GM21619 (cell line): ENCODE measurements around the gene FCHO2.

Experiments used
- ATAC-seq: cut with Tn5 transposase; IDR thresholded peaks from one replicate; pipeline ENCODE4 v1.9.1; 2021; ENCODE audit not compliant: unreplicated experiment

The FCHO2 gene

DNA sequence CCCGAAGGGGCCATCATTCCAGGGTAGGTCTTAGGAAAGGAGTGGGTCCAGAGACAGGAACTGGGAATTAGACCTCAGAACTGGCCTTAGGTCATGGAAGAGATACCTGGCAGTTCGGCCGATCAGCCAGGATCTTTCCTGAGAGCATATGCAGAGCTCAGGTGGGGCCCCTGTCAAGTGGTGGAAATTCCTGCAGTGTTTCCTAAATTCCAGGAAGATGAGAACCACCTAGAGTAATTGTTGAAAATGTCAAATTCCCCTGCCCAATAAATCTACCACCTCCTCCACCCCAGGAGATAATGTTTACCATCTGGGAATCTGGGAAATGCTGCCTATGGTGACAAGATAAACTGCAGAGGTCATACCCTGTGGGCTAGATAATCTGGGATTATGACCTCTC, 179.2 kb downstream of the FCHO2 start:
- no peak for ATAC-seq

DNA sequence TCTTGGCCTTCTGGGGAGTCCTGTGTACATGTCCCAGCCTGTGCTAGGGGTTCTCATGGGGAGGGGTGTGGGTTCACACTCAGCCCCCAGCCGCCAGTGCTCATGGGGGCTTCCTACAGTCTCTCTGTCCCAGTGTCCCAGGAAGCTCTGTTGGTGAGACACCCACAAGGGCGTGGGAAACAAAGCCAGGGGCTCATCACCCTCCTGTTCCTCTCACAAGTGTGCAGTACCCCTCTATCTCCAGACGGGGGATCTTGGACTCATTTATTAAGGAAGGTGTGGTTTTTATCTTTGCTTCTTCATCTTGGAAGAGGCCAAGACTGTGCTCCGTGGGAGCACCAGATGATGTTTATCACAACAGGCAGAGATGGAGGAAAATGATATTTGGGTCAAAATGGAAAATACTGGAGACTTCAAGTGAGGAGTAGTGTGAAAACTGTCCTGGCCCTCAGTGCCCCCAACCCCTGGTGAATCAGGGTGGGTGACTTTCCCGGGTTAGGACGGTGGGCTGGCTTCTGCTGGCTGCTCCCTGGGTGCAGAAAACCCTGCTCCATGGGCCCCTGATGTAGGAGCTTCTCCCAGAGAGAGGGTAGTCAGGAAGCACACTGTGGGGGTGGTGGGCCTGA, 179.7 kb downstream of the FCHO2 start:
- ATAC-seq: no peak

DNA sequence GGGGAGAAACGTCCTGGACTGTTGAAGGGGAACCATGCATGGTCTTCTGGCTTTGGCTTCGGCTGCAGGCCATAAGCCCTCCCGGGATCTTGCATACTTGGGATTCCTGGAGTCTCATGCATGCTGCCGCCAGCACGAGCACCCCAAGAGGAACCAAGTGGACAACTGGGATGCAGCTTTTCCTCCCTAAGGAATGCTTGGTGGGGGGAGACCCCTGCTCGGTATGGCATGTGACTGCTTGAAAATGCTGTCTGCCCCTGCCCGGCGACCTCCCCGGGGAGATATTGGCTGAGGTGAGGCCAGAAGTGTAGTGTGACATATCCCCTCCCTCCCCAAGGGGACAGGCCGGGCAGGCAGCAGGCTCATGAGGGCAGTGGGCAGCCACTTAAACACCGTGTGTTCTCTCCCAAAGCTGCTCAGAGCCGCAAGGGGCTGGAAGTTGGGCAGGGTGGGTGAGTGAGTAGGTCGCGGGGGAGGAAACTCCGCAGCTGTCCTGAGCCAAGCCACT, 180.3 kb downstream of the FCHO2 start:
- ATAC-seq: no peak

DNA sequence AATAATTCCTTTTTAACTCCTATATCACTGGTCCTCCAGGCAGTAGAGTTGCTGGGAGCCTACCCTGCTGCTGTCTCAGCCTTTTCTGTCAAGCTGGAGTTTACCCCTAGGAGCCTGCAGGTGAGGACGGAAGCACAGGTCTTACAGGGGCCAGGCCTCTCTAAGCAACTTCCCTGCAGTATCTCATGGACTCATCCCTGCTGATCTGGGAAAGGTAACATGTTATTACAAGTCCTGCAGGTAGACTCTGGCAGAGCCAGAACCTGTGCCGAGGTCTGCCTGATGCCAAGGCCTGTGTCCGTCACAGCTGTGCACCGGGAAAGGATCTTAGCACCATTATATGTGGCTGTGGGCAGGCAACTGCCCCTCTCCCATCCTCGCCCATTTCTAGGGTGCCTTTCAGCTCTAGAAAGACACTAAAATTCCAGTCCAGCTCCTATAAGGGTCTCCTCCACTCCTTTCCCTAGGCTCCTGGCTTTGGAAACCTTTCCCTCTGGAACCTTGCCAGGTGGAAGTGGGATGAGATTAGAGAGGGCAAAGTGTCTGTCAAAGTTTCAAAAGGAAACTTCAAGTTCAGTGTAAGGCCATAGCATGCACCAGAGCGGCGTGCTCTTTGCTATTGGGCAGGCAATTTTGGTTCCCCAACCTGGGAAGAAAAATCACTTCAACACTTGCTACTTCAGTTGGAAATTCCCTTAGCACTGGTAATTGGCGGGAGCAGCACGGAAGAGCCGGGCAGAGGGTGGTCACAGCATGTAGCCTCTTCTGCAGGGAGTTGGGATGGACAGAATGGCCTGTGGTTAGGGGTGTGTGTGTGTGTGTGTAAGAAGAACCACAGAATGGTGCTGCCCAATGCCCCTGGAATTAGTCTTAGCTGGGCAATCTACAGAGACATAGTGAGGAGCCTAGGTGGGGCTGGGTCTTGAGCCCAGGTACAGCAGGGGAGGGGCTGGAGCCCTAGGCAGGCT, 182.0 kb downstream of the FCHO2 start:
- no peak for ATAC-seq

DNA sequence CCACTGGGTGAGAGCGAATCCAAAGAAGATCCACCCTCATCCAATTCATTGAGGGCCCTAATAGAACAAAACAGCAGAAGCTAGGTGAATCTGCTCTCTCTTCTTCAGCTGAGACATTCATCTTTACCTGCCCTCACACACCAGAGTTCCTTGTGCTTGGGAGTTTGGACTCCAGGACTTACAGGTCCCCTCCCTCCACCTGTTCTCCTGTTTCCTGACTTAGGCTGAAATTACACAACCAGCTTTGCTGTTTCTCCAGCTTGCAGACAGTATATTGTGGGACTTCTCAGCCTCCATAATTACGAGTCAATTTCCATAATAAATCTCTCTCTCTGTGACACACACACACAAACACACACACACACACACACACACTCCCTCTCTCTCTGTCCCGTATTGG, 183.6 kb downstream of the FCHO2 start:
- no peak for ATAC-seq
